ENCODE data around the gene LIN7C. TPM values are rescaled to one million over a fixed set of nuclear protein-coding genes. Genes with fewer than 3 reads are reported as not detected.
A peak's percentile ranks its signal among the peaks of the same experiment; 100 is the strongest.

Gene LIN7C
- polyA plus RNA-seq, 2 of the 4 experiments (the other 2 are of a cell fraction), result 10.1 to 31.0 TPM

- Histone ChIP-seq H3K9me3 (no peaks in the 10 kb centered on the region), H3K4me3 (no peak overlapping the region), H3K27ac (no peak overlapping the region), H3K4me2 (no peak overlapping the region), H3K4me1 (no peaks in the 10 kb centered on the region)
- FAIRE-seq (no peak), DNase-seq (ENCODE audit: low read depth in 1 of 2, low spot score in 1 of 2) (no peak), ATAC-seq (no peak)
- POLR2A ChIA-PET, result no interaction called here
- TF ChIP-seq RFX5 (IDR thresholded peaks at IDR 0.05) (no peak), PBX3 (IDR thresholded peaks at IDR 0.05) (no peak), EHMT2 (IDR thresholded peaks at IDR 0.05; ENCODE audit: low read depth) (no peak), CEBPB (IDR thresholded peaks at IDR 0.05) (no peak), HEYL (CRISPR knock-in tag; IDR thresholded peaks at IDR 0.05) (no peak), FOSL2 (IDR thresholded peaks at IDR 0.05) (no peak), FOSL2 (CRISPR knock-in tag; IDR thresholded peaks at IDR 0.05) (no peak), ZNF302 (CRISPR knock-in tag; IDR thresholded peaks at IDR 0.05) (no peak), TP53 (CRISPR knock-in tag; IDR thresholded peaks at IDR 0.05) (no peak), CBX2 (IDR thresholded peaks at IDR 0.05; ENCODE audit: borderline replicate concordance, low read depth) (no peak), POLR2AphosphoS2 (conservative IDR thresholded peaks at IDR 0.05; ENCODE audit: low read length) (no peak), ZFP36 (IDR thresholded peaks at IDR 0.05; ENCODE audit: borderline replicate concordance, partially characterized antibody) (no peak), HMGXB4 (CRISPR knock-in tag; IDR thresholded peaks at IDR 0.05; ENCODE audit: borderline replicate concordance) (no peak), RNF2 (IDR thresholded peaks at IDR 0.05; ENCODE audit: borderline replicate concordance, low read depth) (no peak), MAFK (IDR thresholded peaks at IDR 0.05; ENCODE audit: partially characterized antibody) (no peak), KDM5A (IDR thresholded peaks at IDR 0.05) (no peak), HDAC2 (IDR thresholded peaks at IDR 0.05) (no peak), RAD21 (conservative IDR thresholded peaks at IDR 0.05 in 1 of 2, IDR thresholded peaks at IDR 0.05 in 1 of 2) (no peak), REST (IDR thresholded peaks at IDR 0.05) (no peak)
- 86% methylated on average over 3 of the region's 3 CpGs for WGBS (ENCODE audit: missing lambda C conversion rate)
- CTCF ChIA-PET, result interaction anchor here (1.5 kb wide), 1 partner anchor 11 kb away, joined by 4 read pairs; no protein-coding TSS in a partner anchor
These were observed 38.5 kb upstream of the LIN7C start for GRCh38 chr11:27545035-27545434.

- Histone ChIP-seq H3K27ac (no peak overlapping the region), H3K4me3 (no peak overlapping the region), H3K4me1 (no peaks in the 10 kb centered on the region), H3K9me3 (no peaks in the 10 kb centered on the region), H3K4me2 (no peak overlapping the region)
- FAIRE-seq, result no peak
- WGBS (ENCODE audit: missing lambda C conversion rate), result 75% methylated on average over 2 of the region's 2 CpGs
- ChIA-PET CTCF (no interaction called here), POLR2A (no interaction called here)
- DNase-seq (ENCODE audit: low read depth in 1 of 2, low spot score in 1 of 2), result no peak
- TF ChIP-seq CEBPB (IDR thresholded peaks at IDR 0.05), result peak in 1 of 2 experiments; percentile 37; a peak in 1 of 4 replicates
- TF ChIP-seq JUN (IDR thresholded peaks at IDR 0.05), result no peak
- ATAC-seq, result no peak
These were observed 35.2 kb upstream of the LIN7C start for GRCh38 chr11:27541790-27542189.
